ENCODE results near the gene NTSR1. TPM values are rescaled to one million over a fixed set of nuclear protein-coding genes. Genes with fewer than 3 reads are reported as not detected.
A peak's percentile ranks its signal among the peaks of the same experiment; 100 is the strongest.

NTSR1 gene
- total and polyA plus RNA-seq, 2 of the 13 experiments (the other 11 are each of a cell fraction or from before 2014, with no cell fraction given), result 0.09 to 0.12 TPM

DNA sequence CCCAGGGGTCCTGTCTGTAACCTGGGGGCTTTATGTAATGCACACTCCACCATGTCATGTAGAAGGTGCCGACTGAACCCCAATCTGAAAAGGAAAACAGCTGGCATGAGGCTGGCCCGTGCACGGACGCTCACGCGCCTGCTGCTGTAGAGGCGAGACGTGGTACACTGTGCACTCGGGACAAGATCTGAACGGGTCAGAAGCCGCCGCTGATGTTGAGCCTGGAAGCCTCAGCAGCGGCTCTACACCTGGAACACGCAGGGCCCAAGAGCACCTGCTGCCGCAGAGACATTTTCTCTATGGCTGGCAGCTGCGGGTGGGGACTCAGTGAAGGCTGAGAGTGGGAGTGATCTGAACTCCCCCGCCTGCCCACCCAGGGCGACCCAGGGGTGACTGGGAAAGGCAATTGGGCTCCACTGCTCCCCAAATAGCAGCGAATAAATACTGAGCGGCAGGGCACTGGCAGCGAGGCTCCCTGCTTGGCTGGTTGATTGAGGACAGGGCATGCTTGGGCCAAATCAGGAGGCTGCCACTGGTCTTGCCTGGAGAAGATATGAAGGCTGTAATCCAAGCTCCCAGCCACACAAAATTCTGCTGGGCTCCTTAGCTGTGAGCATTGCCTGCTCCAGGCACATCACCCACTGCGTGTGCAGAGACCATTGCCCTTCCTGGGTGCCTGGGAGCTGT, 93.5 kb downstream of the NTSR1 start (continued):
- TF ChIP-seq KDM2A (CRISPR knock-in tag; IDR thresholded peaks at IDR 0.05; ENCODE audit: borderline replicate concordance, low read depth) (0 out of 2 replicates have a peak, but pooled peaks have one; percentile 6), MIER2 (CRISPR knock-in tag; IDR thresholded peaks at IDR 0.05) (no peak), PRMT3 (CRISPR knock-in tag; IDR thresholded peaks at IDR 0.05; ENCODE audit: borderline replicate concordance, low read depth) (no peak), AGO2 (optimal IDR thresholded peaks at IDR 0.05; ENCODE audit: low read depth, low read length) (peak; percentile 80), HNRNPL (IDR thresholded peaks at IDR 0.05; ENCODE audit: low read depth, low read length) (0 out of 2 replicates have a peak, but pooled peaks have one; percentile 49), TAF15 (IDR thresholded peaks at IDR 0.05; ENCODE audit: low read depth, low read length, poor library complexity, severe bottlenecking) (no peak), ZBTB7B (CRISPR knock-in tag; IDR thresholded peaks at IDR 0.05) (0 out of 2 replicates have a peak, but pooled peaks have one; percentile 50), ZNF335 (CRISPR knock-in tag; IDR thresholded peaks at IDR 0.05) (no peak), ELF3 (CRISPR knock-in tag; IDR thresholded peaks at IDR 0.05) (no peak), ATF3 (CRISPR knock-in tag; IDR thresholded peaks at IDR 0.05) (no peak), FOXC1 (CRISPR knock-in tag; IDR thresholded peaks at IDR 0.05; ENCODE audit: borderline replicate concordance) (no peak), EED (CRISPR knock-in tag; IDR thresholded peaks at IDR 0.05) (peak; percentile 41; the same call in 1 of the 2 replicates), SMC3 (IDR thresholded peaks at IDR 0.05; ENCODE audit: low read length) (no peak), SAFB2 (CRISPR knock-in tag; IDR thresholded peaks at IDR 0.05; ENCODE audit: borderline replicate concordance, low read depth) (no peak), HOXD1 (CRISPR knock-in tag; IDR thresholded peaks at IDR 0.05) (no peak)
- TF ChIP-seq, protein P1, sequence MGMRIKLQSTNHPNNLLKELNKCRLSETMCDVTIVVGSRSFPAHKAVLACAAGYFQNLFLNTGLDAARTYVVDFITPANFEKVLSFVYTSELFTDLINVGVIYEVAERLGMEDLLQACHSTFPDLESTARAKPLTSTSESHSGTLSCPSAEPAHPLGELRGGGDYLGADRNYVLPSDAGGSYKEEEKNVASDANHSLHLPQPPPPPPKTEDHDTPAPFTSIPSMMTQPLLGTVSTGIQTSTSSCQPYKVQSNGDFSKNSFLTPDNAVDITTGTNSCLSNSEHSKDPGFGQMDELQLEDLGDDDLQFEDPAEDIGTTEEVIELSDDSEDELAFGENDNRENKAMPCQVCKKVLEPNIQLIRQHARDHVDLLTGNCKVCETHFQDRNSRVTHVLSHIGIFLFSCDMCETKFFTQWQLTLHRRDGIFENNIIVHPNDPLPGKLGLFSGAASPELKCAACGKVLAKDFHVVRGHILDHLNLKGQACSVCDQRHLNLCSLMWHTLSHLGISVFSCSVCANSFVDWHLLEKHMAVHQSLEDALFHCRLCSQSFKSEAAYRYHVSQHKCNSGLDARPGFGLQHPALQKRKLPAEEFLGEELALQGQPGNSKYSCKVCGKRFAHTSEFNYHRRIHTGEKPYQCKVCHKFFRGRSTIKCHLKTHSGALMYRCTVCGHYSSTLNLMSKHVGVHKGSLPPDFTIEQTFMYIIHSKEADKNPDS (CRISPR knock-in tag; IDR thresholded peaks at IDR 0.05), result no peak
- TF ChIP-seq, protein P2, sequence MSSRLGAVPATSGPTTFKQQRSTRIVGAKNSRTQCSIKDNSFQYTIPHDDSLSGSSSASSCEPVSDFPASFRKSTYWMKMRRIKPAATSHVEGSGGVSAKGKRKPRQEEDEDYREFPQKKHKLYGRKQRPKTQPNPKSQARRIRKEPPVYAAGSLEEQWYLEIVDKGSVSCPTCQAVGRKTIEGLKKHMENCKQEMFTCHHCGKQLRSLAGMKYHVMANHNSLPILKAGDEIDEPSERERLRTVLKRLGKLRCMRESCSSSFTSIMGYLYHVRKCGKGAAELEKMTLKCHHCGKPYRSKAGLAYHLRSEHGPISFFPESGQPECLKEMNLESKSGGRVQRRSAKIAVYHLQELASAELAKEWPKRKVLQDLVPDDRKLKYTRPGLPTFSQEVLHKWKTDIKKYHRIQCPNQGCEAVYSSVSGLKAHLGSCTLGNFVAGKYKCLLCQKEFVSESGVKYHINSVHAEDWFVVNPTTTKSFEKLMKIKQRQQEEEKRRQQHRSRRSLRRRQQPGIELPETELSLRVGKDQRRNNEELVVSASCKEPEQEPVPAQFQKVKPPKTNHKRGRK (CRISPR knock-in tag; IDR thresholded peaks at IDR 0.05), result no peak
- TF ChIP-seq, protein P3, sequence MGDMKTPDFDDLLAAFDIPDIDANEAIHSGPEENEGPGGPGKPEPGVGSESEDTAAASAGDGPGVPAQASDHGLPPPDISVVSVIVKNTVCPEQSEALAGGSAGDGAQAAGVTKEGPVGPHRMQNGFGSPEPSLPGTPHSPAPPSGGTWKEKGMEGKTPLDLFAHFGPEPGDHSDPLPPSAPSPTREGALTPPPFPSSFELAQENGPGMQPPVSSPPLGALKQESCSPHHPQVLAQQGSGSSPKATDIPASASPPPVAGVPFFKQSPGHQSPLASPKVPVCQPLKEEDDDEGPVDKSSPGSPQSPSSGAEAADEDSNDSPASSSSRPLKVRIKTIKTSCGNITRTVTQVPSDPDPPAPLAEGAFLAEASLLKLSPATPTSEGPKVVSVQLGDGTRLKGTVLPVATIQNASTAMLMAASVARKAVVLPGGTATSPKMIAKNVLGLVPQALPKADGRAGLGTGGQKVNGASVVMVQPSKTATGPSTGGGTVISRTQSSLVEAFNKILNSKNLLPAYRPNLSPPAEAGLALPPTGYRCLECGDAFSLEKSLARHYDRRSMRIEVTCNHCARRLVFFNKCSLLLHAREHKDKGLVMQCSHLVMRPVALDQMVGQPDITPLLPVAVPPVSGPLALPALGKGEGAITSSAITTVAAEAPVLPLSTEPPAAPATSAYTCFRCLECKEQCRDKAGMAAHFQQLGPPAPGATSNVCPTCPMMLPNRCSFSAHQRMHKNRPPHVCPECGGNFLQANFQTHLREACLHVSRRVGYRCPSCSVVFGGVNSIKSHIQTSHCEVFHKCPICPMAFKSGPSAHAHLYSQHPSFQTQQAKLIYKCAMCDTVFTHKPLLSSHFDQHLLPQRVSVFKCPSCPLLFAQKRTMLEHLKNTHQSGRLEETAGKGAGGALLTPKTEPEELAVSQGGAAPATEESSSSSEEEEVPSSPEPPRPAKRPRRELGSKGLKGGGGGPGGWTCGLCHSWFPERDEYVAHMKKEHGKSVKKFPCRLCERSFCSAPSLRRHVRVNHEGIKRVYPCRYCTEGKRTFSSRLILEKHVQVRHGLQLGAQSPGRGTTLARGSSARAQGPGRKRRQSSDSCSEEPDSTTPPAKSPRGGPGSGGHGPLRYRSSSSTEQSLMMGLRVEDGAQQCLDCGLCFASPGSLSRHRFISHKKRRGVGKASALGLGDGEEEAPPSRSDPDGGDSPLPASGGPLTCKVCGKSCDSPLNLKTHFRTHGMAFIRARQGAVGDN (CRISPR knock-in tag; IDR thresholded peaks at IDR 0.05), result no peak
